ENCODE data around the gene DCT. TPM values are rescaled to one million over a fixed set of nuclear protein-coding genes. Genes with fewer than 3 reads are reported as not detected.

DCT gene
- total RNA-seq, 1 experiment from 2014 or later, result 0.12 TPM

GRCh38 chr13:94400874-94401273 is 78.6 kb downstream of the DCT start:
- CTCF ChIA-PET, result no interaction called here
- no TSS peak for BruUV-seq (replicated peaks)

More at GRCh38 chr13:94400874-94401273, 78.6 kb downstream of the DCT start:
- no peak overlapping the region for H3K4me3 ChIP-seq (replicated peaks in 1 of 2; ENCODE audit: low read depth in 1 of 2, low read length in 2 of 2)
- DNase-seq (ENCODE audit: low read depth, low spot score) (no peak), ATAC-seq (no peak)
- intact Hi-C loops (cut with micrococcal nuclease), result no loop called here
- H4K20me1 ChIP-seq (ENCODE audit: insufficient read depth), result no peaks in the 10 kb centered on the region; the same call in 1 of the 2 replicates
- H3K4me1 ChIP-seq (ENCODE audit: control insufficient read depth in 1 of 2, insufficient read depth in 2 of 2, low read length in 2 of 2), result no peaks in the 10 kb centered on the region
- H3K36me3 ChIP-seq (ENCODE audit: control insufficient read depth in 1 of 2, insufficient read depth in 2 of 2, low read length in 2 of 2), result no peaks in the 10 kb centered on the region
- H3K9me3 ChIP-seq (ENCODE audit: control insufficient read depth in 1 of 2, insufficient read depth in 1 of 2, low read depth in 1 of 2, low read length in 2 of 2), result no peaks in the 10 kb centered on the region
- TF ChIP-seq ZNF274 (IDR thresholded peaks at IDR 0.05; ENCODE audit: low read depth, low read length), result no peak
- TF ChIP-seq SRF (IDR thresholded peaks at IDR 0.05; ENCODE audit: low read depth), result no peak
- TF ChIP-seq ATF3 (IDR thresholded peaks at IDR 0.05), result no peak
- no peak for TF ChIP-seq MAX (IDR thresholded peaks at IDR 0.05)
- TF ChIP-seq POLR2AphosphoS5 (IDR thresholded peaks at IDR 0.05; ENCODE audit: low read depth, low read length), result no peak
- TF ChIP-seq SIN3A (IDR thresholded peaks at IDR 0.05; ENCODE audit: low read depth), result no peak
- TF ChIP-seq FOSL1 (IDR thresholded peaks at IDR 0.05; ENCODE audit: low read depth), result no peak
- no peak for TF ChIP-seq POLR2A (IDR thresholded peaks at IDR 0.05; ENCODE audit: borderline replicate concordance, extremely low read depth, insufficient read depth, insufficient read length)
- TF ChIP-seq EZH2phosphoT487 (IDR thresholded peaks at IDR 0.05; ENCODE audit: borderline replicate concordance), result no peak
- TF ChIP-seq CTCF (IDR thresholded peaks at IDR 0.05 in 2 of 3, conservative IDR thresholded peaks at IDR 0.05 in 1 of 3; ENCODE audit: borderline replicate concordance in 1 of 3, insufficient read depth in 1 of 3, low read depth in 2 of 3, low read length in 2 of 3), result no peak
- TF ChIP-seq ZFX (IDR thresholded peaks at IDR 0.05), result no peak
- no peak for TF ChIP-seq YY1 (IDR thresholded peaks at IDR 0.05; ENCODE audit: extremely low read depth, insufficient replicate concordance, low read depth, low read length)
- TF ChIP-seq JUND (IDR thresholded peaks at IDR 0.05), result no peak
- no peak for TF ChIP-seq RAD21 (IDR thresholded peaks at IDR 0.05; ENCODE audit: low read depth)
- TF ChIP-seq REST (IDR thresholded peaks at IDR 0.05; ENCODE audit: low read depth), result no peak
- no peak for TF ChIP-seq CEBPB (IDR thresholded peaks at IDR 0.05; ENCODE audit: low read depth)
- TF ChIP-seq TCF7L2 (IDR thresholded peaks at IDR 0.05; ENCODE audit: borderline replicate concordance, extremely low read depth, insufficient read depth, insufficient read length), result no peak
- no peaks in the 10 kb centered on the region for H3K9me2 ChIP-seq (ENCODE audit: insufficient read depth)
- H2AFZ ChIP-seq (ENCODE audit: low read depth, low read length, poor library complexity, severe bottlenecking), result no peak overlapping the region
- H3K4me2 ChIP-seq (ENCODE audit: low read length), result no peak overlapping the region
- RAD21 ChIA-PET (ENCODE audit: low non-redundant PET in 1 of 2, low total read pairs in 2 of 2, uncharacterized antibody in 2 of 2, unreplicated experiment in 2 of 2), result no interaction called here
- H3K27me3 ChIP-seq (ENCODE audit: insufficient read depth, low read length), result 0 out of 2 replicates have a peak, but pooled peaks cover 8% of the 10 kb centered on the region
- no peak overlapping the region for H3K27ac ChIP-seq (ENCODE audit: low read depth, low read length)
- POLR2A ChIA-PET, result no interaction called here
- no peaks in the 10 kb centered on the region for H3K79me2 ChIP-seq (ENCODE audit: insufficient read depth, low read length)
- no peak overlapping the region for H3K9ac ChIP-seq (ENCODE audit: low read length)

Measured in HCT116 (cell line).